Stomach (tissue), 9 donors: ENCODE data around the gene MRAS. TPM values are rescaled to one million over a fixed set of nuclear protein-coding genes. Genes with fewer than 3 reads are reported as not detected.

Source experiments
- DNase-seq, 2 donors: peaks; one replicate each; pipeline versions ENCODE4 v3.0.0 to v3.0.0-alpha.2; 2013 to 2019
- H3K27ac ChIP-seq, 5 donors: fragments of 200-600 bp in 4 of 5; sonication (generic) in 4 of 5; one replicate each; pipeline ENCODE4 v1.5.1; 2013 to 2019; ENCODE audit warnings: mild to moderate bottlenecking in 1 of 5, moderate library complexity in 1 of 5
- H3K27me3 ChIP-seq, 3 donors: fragments of 200-600 bp; sonication (generic); one replicate each; pipeline ENCODE4 v1.5.1; 2017 to 2019; ENCODE audit warnings: mixed run types in 1 of 3
- H3K36me3 ChIP-seq, 4 donors: fragments of 200-600 bp; sonication (generic); 1 replicate in 3 of 4; 2 replicates in 1 of 4; pipeline ENCODE4 v1.5.1; 2016 to 2019
- H3K4me1 ChIP-seq, 4 donors: fragments of 200-600 bp; sonication (generic); one replicate each; pipeline ENCODE4 v1.5.1; 2016 to 2019
- H3K4me3 ChIP-seq, 4 donors: fragments of 200-600 bp; sonication (generic) in 3 of 4; one replicate each; pipeline ENCODE4 v1.5.1; 2016 to 2019; ENCODE audit warnings: mild to moderate bottlenecking in 1 of 4
- H3K9me3 ChIP-seq, 4 donors: fragments of 200-600 bp; sonication (generic); one replicate each; pipeline ENCODE4 v1.5.1; 2016 to 2019
- CTCF ChIP-seq, 7 experiments: fragments of 450-650 bp in 4 of 7; fragments of 200-600 bp in 3 of 7; sonication (generic) in 3 of 7; IDR thresholded peaks; one replicate each; pipeline ENCODE4 v1.5.1; 2016 to 2019; ENCODE audit warnings: antibody characterized with exemption in 7 of 7, control low read depth in 2 of 7, mild to moderate bottlenecking in 1 of 7
- EP300 ChIP-seq: sonication (generic); formaldehyde crosslinking; IDR thresholded peaks from one replicate; pipeline ENCODE4 v1.6.1; 2017; ENCODE audit warnings: antibody characterized with exemption
- POLR2A ChIP-seq, 4 donors: fragments of 450-650 bp; IDR thresholded peaks; one replicate each; pipeline ENCODE4 v1.6.1; 2016; ENCODE audit warnings: antibody characterized with exemption in 4 of 4, control low read depth in 2 of 4, mild to moderate bottlenecking in 1 of 4, moderate library complexity in 1 of 4
- POLR2AphosphoS5 ChIP-seq, 3 donors: sonication (generic); formaldehyde crosslinking; IDR thresholded peaks; one replicate each; pipeline ENCODE4 v1.6.1; 2016; ENCODE audit warnings: antibody characterized with exemption in 3 of 3
- whole genome bisulfite sequencing, 5 donors: extraction: QIAGEN DNeasy Blood & Tissue Kit in 3 of 5; methylation state at CpG; one replicate each; pipeline versions ENCODE4 v1.1.5 to v1.1.7; 2013 to 2018; 5-methylcytosine and 5-hydroxymethylcytosine counted together
- intact Hi-C: fragments of 100-400 bp; cut with DNase I; formaldehyde crosslinking; loops from one replicate; pipeline ENCODE4 v1.15.1; 2023; ENCODE audit warnings: low total_unique reads
- polyA plus RNA-seq, 3 donors: library from polyadenylated mRNA; stranded (reverse); fragments of 200-250 nt; gene quantifications; one replicate each; pipeline ENCODE4 v1.2.3, GENCODE V29; 2013
- total RNA-seq, 5 donors: library from RNA; depleted of rRNA; stranded (reverse); fragments of >200 nt; gene quantifications; one replicate each; pipeline versions ENCODE4 v1.1.0 to v1.2.3, GENCODE V29; 2014 to 2016
- donor health status: healthy with polysubstance abuse.
- donor health status: Bipolar disorder and iron deficiency.
- donor health status: healthy.

The MRAS gene
- total and polyA plus RNA-seq, 8 donors: 4.4 to 28.0 (median 10.5) TPM

DNA sequence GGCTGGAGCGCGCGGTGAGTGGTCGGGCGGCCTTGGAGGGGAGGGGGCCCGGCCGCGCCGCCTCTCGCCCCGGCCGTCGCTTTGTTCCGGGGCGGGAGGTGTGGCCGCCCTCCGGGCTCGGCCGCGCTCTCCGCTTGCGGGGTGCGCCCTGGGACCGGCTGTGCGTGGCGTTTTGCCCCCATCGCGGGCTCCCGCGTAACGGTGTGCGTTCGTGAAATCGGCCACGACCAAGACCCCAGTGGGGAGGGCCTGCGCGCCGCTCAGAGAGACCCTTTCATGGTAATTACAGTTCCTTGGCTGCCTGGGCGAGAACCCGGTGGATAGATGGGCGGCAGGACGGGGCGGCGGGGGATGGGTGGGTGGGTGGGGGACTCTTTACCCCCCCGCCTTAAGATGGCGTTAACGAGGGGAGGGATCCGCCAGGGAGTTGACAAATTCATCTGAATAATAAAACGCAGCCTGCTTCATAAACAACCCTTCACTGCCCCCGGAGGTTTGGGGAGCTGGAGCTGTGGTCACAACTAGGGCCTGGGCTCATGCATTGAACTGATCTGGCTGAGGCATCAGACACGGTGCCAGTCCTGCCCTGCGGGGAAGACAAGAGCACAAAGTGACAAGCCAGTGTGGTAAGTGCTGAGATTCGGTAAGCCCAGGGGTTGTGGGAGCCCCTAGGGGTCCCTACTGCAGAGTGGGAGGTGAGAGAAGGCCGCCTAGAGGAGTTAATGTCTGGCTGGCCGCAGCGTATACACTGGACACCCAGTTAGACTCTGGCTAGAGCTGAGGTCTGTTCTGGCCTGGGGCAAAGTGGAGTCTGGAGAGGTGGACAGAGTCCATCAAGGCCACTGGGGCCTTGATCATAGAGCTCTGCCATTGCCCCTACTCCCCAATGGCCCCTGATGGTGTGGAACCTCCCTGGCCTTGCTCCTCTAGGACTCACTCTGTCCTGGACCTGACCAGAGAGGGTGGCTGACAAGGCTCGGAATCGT is 668 bp downstream of the MRAS start:
- Histone ChIP-seq H3K36me3 (no peaks in the 10 kb centered on the region), H3K27ac (peak overlapping the region; percentile 81 to 94 (median 87)), H3K4me3 (peak overlapping the region; percentile 79 to 89 (median 82)), H3K4me1 (peaks cover 0 to 42% (median 26%) of the 10 kb centered on the region in 4 donors), H3K27me3 (peaks cover 0 to 12% (median 0%) of the 10 kb centered on the region in 3 donors), H3K9me3 (no peaks in the 10 kb centered on the region)
- 8 to 19% (median 9%) methylated on average over 6 to 58 of the region's 58 CpGs for WGBS, 5 donors
- DNase-seq: peak in 1 of 2 donors; percentile 49
- no peak for TF ChIP-seq EP300
- TF ChIP-seq POLR2AphosphoS5 (IDR thresholded peaks at IDR 0.05): no peak
- TF ChIP-seq POLR2A (IDR thresholded peaks at IDR 0.05): no peak
- TF ChIP-seq CTCF (IDR thresholded peaks at IDR 0.05): no peak
- intact Hi-C loops: no loop called here

- no peaks in the 10 kb centered on the region for H3K9me3 ChIP-seq
- no peak for TF ChIP-seq EP300
- TF ChIP-seq CTCF (IDR thresholded peaks at IDR 0.05): no peak
- no peak for TF ChIP-seq POLR2A (IDR thresholded peaks at IDR 0.05)
- TF ChIP-seq POLR2AphosphoS5 (IDR thresholded peaks at IDR 0.05): no peak
- peaks cover 0 to 42% (median 26%) of the 10 kb centered on the region in 4 donors for H3K4me1 ChIP-seq
- H3K36me3 ChIP-seq: peaks cover 0 to 2% (median 0%) of the 10 kb centered on the region in 4 donors
- peaks cover 0 to 12% (median 0%) of the 10 kb centered on the region in 3 donors for H3K27me3 ChIP-seq
- H3K27ac ChIP-seq: peak overlapping the region in 4 of 5 donors; percentile 81 to 94 (median 89)
- peak overlapping the region; percentile 79 to 89 (median 82) for H3K4me3 ChIP-seq
- intact Hi-C loops: no loop called here
- 52 to 61% (median 58%) methylated on average over 15 of the region's 15 CpGs for WGBS, 5 donors
- peak in 1 of 2 donors; percentile 14 for DNase-seq
These were observed 1.7 kb downstream of the MRAS start for GRCh38 chr3:138349926-138350665.

- Histone ChIP-seq H3K27me3 (peaks cover 0 to 12% (median 0%) of the 10 kb centered on the region in 3 donors), H3K36me3 (peaks cover 0 to 9% (median 5%) of the 10 kb centered on the region in 4 donors), H3K27ac (peak overlapping the region in 1 of 5 donors; percentile 4), H3K4me3 (no peak overlapping the region), H3K9me3 (no peaks in the 10 kb centered on the region), H3K4me1 (peaks cover 0 to 42% (median 26%) of the 10 kb centered on the region in 4 donors)
- no peak for TF ChIP-seq EP300
- no peak for TF ChIP-seq POLR2A (IDR thresholded peaks at IDR 0.05)
- no peak for TF ChIP-seq CTCF (IDR thresholded peaks at IDR 0.05)
- TF ChIP-seq POLR2AphosphoS5 (IDR thresholded peaks at IDR 0.05): no peak
- intact Hi-C loops: no loop called here
- DNase-seq: no peak
These were observed 2.8 kb downstream of the MRAS start for GRCh38 chr3:138351151-138351550.

DNA sequence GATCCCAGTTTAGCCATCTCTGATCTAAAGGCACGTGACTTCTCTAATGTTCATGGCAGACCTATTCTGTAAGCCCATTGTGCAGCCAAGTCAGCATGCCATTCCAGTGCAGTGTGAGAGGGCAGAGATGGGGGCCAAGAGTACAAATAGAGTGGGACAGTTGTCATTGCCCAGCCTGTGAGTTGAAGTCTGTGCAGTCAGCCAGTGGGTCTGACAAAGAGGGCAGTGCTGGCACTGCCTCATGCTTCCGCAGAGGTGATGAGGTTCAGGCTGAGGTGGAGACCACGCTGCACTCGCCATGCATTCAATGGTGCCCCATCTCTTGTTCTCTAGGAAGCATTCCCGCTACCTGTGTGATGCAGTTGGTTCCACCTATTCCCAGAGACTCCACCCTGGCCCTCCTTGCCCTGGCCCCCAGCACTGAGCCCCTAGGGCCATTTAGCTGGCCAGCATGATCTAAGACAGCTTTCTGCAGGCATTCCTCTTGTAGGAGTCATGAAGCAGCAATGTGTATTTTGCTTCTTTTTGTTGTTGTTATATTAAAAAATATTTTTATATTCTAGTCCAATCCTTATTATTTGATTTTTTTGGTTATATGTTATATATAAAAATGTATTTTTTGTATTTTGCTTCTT is 3.7 kb downstream of the MRAS start:
- Histone ChIP-seq H3K4me3 (no peak overlapping the region), H3K27me3 (peaks cover 0 to 12% (median 0%) of the 10 kb centered on the region in 3 donors), H3K4me1 (peaks cover 0 to 48% (median 29%) of the 10 kb centered on the region in 4 donors), H3K27ac (no peak overlapping the region), H3K9me3 (no peaks in the 10 kb centered on the region), H3K36me3 (peaks cover 0 to 9% (median 5%) of the 10 kb centered on the region in 4 donors)
- no peak for DNase-seq
- TF ChIP-seq POLR2A (IDR thresholded peaks at IDR 0.05): no peak
- TF ChIP-seq POLR2AphosphoS5 (IDR thresholded peaks at IDR 0.05): no peak
- TF ChIP-seq CTCF (IDR thresholded peaks at IDR 0.05): no peak
- no peak for TF ChIP-seq EP300
- intact Hi-C loops: no loop called here
- WGBS, 5 donors: 85 to 97% (median 96%) methylated on average over 5 of the region's 5 CpGs
